Ishikawa (cell line): ENCODE measurements around the gene TNFSF15.

Experiments used
- CEBPB ChIP-seq: IDR thresholded peaks from 2 replicates; pipeline ENCODE4 v1.6.1; 2012
- EP300 ChIP-seq: IDR thresholded peaks from 2 replicates; pipeline ENCODE4 v1.6.1; 2012; ENCODE audit warnings: borderline replicate concordance
- FOXM1 ChIP-seq: IDR thresholded peaks from 2 replicates; pipeline ENCODE4 v1.6.1; 2012; ENCODE audit warnings: low read depth, borderline replicate concordance
- MAX ChIP-seq: IDR thresholded peaks from 2 replicates; pipeline ENCODE4 v1.6.1; 2012
- NFIC ChIP-seq: IDR thresholded peaks from 2 replicates; pipeline ENCODE4 v1.6.1; 2012
- RAD21 ChIP-seq: IDR thresholded peaks from 2 replicates; pipeline ENCODE4 v1.6.1; 2012; ENCODE audit warnings: low read depth
- TCF12 ChIP-seq: IDR thresholded peaks from 2 replicates; pipeline ENCODE4 v1.6.1; 2012; ENCODE audit warnings: low read depth
- USF1 ChIP-seq: IDR thresholded peaks from 2 replicates; pipeline ENCODE4 v1.6.1; 2012
- YY1 ChIP-seq: IDR thresholded peaks from 2 replicates; pipeline ENCODE4 v1.6.1; 2012; ENCODE audit warnings: low read depth
- ZBTB7A ChIP-seq: IDR thresholded peaks from 2 replicates; pipeline ENCODE4 v1.6.1; 2012; ENCODE audit warnings: low read depth

GRCh38 chr9:114769624-114770023 is 36.2 kb downstream of the TNFSF15 start:
- TF ChIP-seq TCF12 = no peak
- TF ChIP-seq USF1 = no peak
- no peak for TF ChIP-seq NFIC
- TF ChIP-seq EP300 = no peak
- no peak for TF ChIP-seq MAX
- no peak for TF ChIP-seq YY1
- TF ChIP-seq RAD21 = no peak
- TF ChIP-seq ZBTB7A = no peak
- TF ChIP-seq FOXM1 = no peak
- no peak for TF ChIP-seq CEBPB
